Retinal pigment epithelial cell (primary cell): ENCODE measurements around the gene COL1A1.

ENCODE experiments used
- DNase-seq: peaks from one replicate; pipeline ENCODE4 v3.0.0-alpha.2; 2010; ENCODE audit warnings: low read depth
- H3K4me3 ChIP-seq: 2 replicates; pipeline ENCODE4 v1.5.1; 2011; ENCODE audit warnings: mild to moderate bottlenecking, low read length, control low read depth, moderate library complexity
- CTCF ChIP-seq: conservative IDR thresholded peaks from 2 replicates; pipeline ENCODE4 v1.5.1; 2011; ENCODE audit warnings: low read depth, low read length, control low read depth, inconsistent platforms

COL1A1 gene

GRCh38 chr17:50184611-50185398, 16.6 kb downstream of the COL1A1 start:
- no peak for TF ChIP-seq CTCF
- no peak overlapping the region for H3K4me3 ChIP-seq
- DNase-seq = no peak

- no peak overlapping the region for H3K4me3 ChIP-seq
- DNase-seq = no peak
- peak; percentile 29 for TF ChIP-seq CTCF
Measured at GRCh38 chr17:50184064-50184463, 17.4 kb downstream of the COL1A1 start.

DNA sequence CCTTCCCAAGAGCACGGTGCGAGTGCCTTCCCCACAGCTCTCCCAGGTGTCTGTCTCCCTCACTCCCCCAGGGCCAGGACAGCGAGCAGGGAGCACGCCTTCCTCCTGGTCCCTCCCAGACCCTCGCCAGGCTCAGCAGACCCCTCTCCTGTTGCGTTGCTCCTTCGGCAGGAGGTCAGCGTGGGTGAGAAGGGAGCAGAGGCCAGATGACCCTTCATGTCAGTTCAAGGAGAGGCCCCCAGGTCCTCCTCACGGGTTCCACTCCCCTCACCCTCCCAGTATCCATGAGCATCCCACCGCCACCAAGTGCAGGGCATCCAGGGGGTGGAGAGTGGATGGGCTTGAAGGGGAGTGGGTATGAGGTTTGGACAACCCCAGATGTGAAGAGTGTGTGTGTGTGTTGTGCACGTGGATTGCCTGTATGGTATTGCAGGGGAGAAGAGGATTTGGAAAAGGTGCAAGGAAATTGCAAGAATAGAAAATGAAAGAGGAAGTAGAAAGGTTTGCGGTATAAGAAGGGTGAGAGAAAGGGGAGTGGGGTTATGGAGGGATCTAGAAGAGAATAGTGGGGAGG, 17.9 kb downstream of the COL1A1 start:
- H3K4me3 ChIP-seq = no peak overlapping the region
- TF ChIP-seq CTCF = no peak
- DNase-seq = no peak

DNA sequence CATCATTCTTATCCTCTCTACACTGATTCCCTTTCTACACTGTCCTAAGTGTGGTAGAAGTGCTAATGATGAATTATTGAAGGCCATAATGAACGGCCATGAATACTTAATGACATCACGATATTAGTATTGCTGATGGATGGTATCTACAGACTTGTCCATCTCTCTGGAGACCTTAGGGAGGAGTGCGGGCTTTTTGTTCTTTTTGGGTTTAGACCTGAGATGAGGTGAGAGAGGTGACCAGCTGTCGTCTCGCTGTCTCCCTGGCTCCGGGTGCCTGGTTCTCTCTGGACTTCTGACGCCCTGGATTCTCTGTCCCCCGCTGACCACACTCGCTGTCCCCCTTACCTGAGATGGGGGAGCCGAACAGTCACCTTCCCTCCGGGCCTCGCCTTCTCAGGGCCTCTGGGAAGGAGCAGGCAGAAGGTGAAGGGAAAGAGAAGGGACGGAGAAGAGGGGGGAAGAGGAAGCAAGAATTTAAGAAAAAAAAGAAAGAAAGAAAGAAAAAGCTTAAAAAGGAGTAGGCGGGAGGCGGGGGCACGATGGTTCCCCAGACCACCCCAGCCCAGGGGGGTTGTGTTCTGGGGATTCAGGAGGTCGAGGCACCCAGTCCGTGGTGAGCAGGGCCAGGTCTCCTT, 18.5 kb downstream of the COL1A1 start:
- no peak overlapping the region for H3K4me3 ChIP-seq
- no peak for DNase-seq
- no peak for TF ChIP-seq CTCF

- peak; percentile 6 for TF ChIP-seq CTCF
- DNase-seq = peak; percentile 23
- H3K4me3 ChIP-seq = no peak overlapping the region
Measured at GRCh38 chr17:50181591-50182560, 19.6 kb downstream of the COL1A1 start.

DNA sequence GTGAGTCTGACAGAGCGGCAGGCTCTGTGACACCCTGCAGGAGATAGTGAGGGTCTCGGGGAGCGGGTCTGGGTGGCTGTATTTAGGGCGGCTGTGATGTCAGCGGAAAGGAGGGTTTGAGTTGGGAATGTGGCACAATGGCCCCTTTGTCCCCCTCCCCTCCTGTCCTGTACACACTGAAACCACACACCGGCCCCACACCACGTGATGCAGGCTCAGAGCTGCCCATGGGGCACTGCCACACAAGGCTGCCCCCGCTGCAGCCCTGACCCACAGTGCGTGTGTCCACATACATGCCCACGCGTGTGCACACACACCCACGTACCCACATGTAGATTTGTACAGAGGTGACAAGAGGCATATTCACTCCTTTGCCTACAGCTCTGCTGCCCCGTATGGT, 20.3 kb downstream of the COL1A1 start:
- no peak overlapping the region for H3K4me3 ChIP-seq
- DNase-seq = no peak
- no peak for TF ChIP-seq CTCF
